ENCODE data around the gene PDLIM4.

PDLIM4 gene

DNA sequence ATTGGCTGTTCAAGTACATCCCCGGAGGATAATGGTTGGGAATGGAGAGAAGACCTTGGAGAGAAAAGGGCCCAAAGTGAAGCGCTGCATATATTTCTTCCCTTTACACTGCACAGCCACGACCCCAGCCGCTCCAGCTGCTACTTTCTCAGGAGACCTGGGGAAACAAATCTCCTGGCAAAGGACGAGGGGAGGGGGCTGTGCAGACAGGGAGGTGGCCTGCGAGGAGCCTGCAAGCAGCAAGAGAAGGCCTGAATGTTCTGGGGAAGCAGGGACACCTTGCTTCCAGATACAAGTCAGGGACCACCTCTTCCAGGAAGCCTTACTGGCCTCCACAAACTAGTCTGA is 739 bp upstream of the PDLIM4 start:
- no peak for TF ChIP-seq TCF12 (IDR thresholded peaks at IDR 0.05; ENCODE audit: low read depth)
- TF ChIP-seq, protein P1, sequence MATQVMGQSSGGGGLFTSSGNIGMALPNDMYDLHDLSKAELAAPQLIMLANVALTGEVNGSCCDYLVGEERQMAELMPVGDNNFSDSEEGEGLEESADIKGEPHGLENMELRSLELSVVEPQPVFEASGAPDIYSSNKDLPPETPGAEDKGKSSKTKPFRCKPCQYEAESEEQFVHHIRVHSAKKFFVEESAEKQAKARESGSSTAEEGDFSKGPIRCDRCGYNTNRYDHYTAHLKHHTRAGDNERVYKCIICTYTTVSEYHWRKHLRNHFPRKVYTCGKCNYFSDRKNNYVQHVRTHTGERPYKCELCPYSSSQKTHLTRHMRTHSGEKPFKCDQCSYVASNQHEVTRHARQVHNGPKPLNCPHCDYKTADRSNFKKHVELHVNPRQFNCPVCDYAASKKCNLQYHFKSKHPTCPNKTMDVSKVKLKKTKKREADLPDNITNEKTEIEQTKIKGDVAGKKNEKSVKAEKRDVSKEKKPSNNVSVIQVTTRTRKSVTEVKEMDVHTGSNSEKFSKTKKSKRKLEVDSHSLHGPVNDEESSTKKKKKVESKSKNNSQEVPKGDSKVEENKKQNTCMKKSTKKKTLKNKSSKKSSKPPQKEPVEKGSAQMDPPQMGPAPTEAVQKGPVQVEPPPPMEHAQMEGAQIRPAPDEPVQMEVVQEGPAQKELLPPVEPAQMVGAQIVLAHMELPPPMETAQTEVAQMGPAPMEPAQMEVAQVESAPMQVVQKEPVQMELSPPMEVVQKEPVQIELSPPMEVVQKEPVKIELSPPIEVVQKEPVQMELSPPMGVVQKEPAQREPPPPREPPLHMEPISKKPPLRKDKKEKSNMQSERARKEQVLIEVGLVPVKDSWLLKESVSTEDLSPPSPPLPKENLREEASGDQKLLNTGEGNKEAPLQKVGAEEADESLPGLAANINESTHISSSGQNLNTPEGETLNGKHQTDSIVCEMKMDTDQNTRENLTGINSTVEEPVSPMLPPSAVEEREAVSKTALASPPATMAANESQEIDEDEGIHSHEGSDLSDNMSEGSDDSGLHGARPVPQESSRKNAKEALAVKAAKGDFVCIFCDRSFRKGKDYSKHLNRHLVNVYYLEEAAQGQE (IDR thresholded peaks at IDR 0.05; ENCODE audit: low read depth) = no peak

DNA sequence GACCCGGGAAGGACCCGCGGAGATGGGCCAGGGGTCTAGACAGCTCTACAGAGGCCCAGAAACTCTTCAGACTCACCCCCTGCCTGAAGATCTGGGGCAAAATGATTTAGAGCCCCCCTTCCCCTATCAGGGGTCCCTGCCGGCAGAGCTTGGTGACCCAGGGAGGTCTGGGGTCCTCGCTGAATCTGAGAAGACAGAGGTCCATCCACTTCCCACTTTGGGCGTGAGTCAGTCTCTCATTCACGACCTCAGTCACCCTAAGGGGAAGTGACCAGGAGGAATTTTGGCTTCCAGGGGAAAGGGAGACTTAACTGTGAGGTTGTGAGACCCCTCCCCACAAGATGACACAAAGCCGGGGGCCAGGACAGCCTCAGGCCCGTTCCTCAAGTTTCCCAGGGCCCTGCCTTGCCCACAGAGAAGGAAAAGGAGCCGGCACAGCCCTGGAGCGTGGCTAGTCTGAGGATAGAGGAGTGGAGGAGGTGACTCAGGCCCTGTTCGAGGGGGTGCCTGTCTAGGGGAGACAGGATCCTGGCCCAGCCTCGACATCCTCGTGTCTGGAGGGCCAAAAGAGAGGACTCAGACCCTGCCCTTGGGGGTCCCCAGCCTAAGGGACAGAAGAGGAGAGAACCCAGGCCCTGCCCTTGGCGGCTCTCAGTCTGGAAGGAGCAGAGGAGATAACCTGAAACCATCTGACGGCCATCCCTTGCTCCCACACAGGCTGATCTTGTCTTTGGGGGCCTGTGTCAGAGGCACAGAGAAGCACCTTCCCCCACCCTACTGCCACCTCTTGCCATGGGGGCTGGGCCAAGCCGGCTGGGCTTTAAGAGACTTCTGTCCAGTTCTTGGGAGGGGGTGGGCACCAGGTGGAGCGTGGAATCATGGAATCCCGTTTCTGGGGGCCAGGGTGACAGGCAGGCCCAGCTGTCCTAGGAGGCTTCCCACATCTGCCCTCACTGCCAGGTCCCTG is 889 bp downstream of the PDLIM4 start:
- no peak for TF ChIP-seq FOXM1 (IDR thresholded peaks at IDR 0.05; ENCODE audit: borderline replicate concordance, low read depth)
- no peak for TF ChIP-seq ZBTB7A (IDR thresholded peaks at IDR 0.05; ENCODE audit: low read depth)
- TF ChIP-seq TAF1 (IDR thresholded peaks at IDR 0.05; ENCODE audit: low read depth) = no peak
- no peak for TF ChIP-seq CREB1 (IDR thresholded peaks at IDR 0.05; ENCODE audit: low read depth)
- no peak for TF ChIP-seq TEAD4 (IDR thresholded peaks at IDR 0.05)
- TF ChIP-seq, protein P2, sequence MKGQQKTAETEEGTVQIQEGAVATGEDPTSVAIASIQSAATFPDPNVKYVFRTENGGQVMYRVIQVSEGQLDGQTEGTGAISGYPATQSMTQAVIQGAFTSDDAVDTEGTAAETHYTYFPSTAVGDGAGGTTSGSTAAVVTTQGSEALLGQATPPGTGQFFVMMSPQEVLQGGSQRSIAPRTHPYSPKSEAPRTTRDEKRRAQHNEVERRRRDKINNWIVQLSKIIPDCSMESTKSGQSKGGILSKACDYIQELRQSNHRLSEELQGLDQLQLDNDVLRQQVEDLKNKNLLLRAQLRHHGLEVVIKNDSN (IDR thresholded peaks at IDR 0.05) = no peak
- no peak for TF ChIP-seq EGR1 (IDR thresholded peaks at IDR 0.05)
- TF ChIP-seq CEBPB (IDR thresholded peaks at IDR 0.05) = no peak
- TF ChIP-seq, protein P3, sequence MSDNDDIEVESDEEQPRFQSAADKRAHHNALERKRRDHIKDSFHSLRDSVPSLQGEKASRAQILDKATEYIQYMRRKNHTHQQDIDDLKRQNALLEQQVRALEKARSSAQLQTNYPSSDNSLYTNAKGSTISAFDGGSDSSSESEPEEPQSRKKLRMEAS (IDR thresholded peaks at IDR 0.05) = no peak
- TF ChIP-seq RAD21 (IDR thresholded peaks at IDR 0.05; ENCODE audit: low read depth) = no peak
- no peak for TF ChIP-seq NFIC (IDR thresholded peaks at IDR 0.05)
- TF ChIP-seq EP300 (IDR thresholded peaks at IDR 0.05; ENCODE audit: borderline replicate concordance) = no peak
- TF ChIP-seq, protein P1 (IDR thresholded peaks at IDR 0.05; ENCODE audit: low read depth) = no peak
- TF ChIP-seq YY1 (IDR thresholded peaks at IDR 0.05; ENCODE audit: low read depth) = no peak
- no peak for TF ChIP-seq TCF12 (IDR thresholded peaks at IDR 0.05; ENCODE audit: low read depth)

DNA sequence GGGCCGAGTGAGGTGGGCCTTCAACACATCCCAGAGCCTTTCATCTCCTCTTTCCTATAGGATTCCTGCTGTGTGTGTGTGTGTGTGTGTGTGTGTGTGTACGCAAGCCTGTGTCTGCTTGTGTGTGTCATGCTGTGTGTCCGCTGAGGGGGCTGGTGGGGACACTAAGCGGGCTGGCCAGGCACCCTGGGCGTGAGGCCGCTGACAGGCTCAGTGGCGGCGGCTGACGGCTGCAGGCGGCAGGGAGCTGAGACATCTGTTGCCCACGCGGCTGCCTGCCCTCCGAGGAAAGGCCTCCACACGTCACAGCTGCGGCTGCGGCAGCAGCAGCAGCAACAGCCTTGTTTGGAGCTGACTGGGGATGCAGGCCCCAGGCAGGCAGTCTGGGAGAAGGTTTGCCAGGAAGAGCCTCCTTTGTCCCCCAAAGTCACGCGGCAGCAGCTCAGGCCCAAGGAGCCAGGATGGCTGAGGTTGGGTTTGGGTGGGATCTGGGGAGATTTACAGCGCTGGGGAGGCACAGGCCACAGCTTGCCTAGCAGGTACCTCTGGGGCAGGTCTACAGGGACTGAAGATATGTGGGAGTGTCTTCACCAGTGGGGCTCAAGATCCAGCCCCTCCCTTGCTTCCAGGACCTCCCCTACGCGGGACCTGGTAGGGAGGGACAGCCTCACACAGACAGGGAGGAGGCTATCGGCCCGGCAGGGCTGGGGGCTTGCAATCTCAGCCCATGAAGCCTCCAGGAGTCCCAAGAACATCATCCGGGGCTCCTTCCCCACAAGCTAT is 1.8 kb downstream of the PDLIM4 start:
- TF ChIP-seq ZBTB7A (IDR thresholded peaks at IDR 0.05; ENCODE audit: low read depth) (no peak), TCF12 (IDR thresholded peaks at IDR 0.05; ENCODE audit: low read depth) (no peak), CREB1 (IDR thresholded peaks at IDR 0.05; ENCODE audit: low read depth) (no peak), YY1 (IDR thresholded peaks at IDR 0.05; ENCODE audit: low read depth) (no peak), TAF1 (IDR thresholded peaks at IDR 0.05; ENCODE audit: low read depth) (no peak), RAD21 (IDR thresholded peaks at IDR 0.05; ENCODE audit: low read depth) (no peak), TEAD4 (IDR thresholded peaks at IDR 0.05) (no peak), FOXM1 (IDR thresholded peaks at IDR 0.05; ENCODE audit: borderline replicate concordance, low read depth) (no peak)
- TF ChIP-seq, protein P3 (IDR thresholded peaks at IDR 0.05) = no peak
- TF ChIP-seq, protein P1 (IDR thresholded peaks at IDR 0.05; ENCODE audit: low read depth) = no peak

DNA sequence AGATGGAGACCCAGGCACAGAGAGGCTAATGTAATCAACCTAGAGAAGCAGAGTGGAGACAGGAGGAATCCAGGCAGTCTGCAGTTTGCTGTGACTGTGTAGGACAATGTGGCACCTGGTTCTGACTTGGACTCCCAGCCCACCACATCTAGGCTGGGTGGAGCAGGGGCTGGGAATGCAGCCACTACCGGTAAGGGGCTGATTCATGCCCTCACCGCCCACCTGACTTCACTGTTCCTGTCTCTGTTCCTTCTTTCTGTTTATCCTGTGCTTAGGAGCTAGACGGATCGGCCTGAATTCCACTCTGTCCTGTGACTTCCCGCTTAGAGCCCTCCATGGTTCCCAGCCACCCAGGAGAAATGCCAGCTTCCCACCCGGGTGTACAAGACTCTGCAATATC is 2.6 kb downstream of the PDLIM4 start:
- TF ChIP-seq ZBTB7A (IDR thresholded peaks at IDR 0.05; ENCODE audit: low read depth) = no peak
- no peak for TF ChIP-seq TAF1 (IDR thresholded peaks at IDR 0.05; ENCODE audit: low read depth)
- no peak for TF ChIP-seq EP300 (IDR thresholded peaks at IDR 0.05; ENCODE audit: borderline replicate concordance)
- no peak for TF ChIP-seq CEBPB (IDR thresholded peaks at IDR 0.05)
- no peak for TF ChIP-seq TCF12 (IDR thresholded peaks at IDR 0.05; ENCODE audit: low read depth)
- TF ChIP-seq, protein P1 (IDR thresholded peaks at IDR 0.05; ENCODE audit: low read depth) = no peak
- TF ChIP-seq YY1 (IDR thresholded peaks at IDR 0.05; ENCODE audit: low read depth) = no peak
- no peak for TF ChIP-seq CREB1 (IDR thresholded peaks at IDR 0.05; ENCODE audit: low read depth)
- TF ChIP-seq NFIC (IDR thresholded peaks at IDR 0.05) = no peak
- TF ChIP-seq TEAD4 (IDR thresholded peaks at IDR 0.05) = no peak
- TF ChIP-seq FOXM1 (IDR thresholded peaks at IDR 0.05; ENCODE audit: borderline replicate concordance, low read depth) = no peak
- TF ChIP-seq EGR1 (IDR thresholded peaks at IDR 0.05) = no peak
